HS-27A (cell line): ENCODE results near the gene IQCN.
A peak's percentile ranks its signal among the peaks of the same experiment; 100 is the strongest.

Experiments used
- DNase-seq: peaks from one replicate; pipeline ENCODE4 v3.0.0-alpha.2; 2012; ENCODE audit warnings: low read depth, missing footprints

Gene IQCN

DNA sequence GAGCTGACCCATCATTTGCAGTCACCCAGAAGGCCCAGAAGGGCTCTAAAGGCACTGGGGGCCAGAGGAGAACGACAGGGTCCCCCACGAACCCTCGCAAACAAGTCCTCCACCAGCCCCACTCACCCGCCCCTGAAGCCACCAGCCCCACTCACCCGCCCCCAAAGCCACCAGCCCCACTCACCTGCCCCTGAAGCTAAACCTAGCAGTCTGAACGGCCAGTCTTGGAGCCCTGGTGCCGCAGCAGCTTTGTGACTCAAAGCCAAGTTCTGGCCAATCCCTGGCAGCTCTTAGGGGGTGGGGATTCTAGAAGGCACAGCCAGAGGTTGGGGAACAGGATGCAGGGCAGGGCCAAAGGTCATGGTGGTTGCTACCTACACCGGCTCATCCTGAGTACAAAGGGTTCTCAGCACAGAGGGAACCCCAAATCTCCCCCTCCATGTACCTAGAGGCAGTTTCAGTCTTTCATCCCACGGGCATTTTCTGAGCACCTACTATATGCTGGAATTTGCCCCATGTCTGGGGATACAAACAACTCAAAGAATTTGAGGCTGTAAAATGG lies at the start of gene IQCN:
TSS of gene IQCN (minus strand) at position 234 of the 562 bp plus-strand sequence. CDS start 4,974 bp downstream, outside the sequence.
- DNase-seq = no peak

GRCh38 chr19:18322759-18323460 lies 48.7 kb upstream of the IQCN start, which contains the start of gene LSM4:
LSM4 (minus strand) TSS chr19:18323076; CDS start chr19:18323020, 56 bp downstream.
- peak; percentile 91 for DNase-seq

- no peak for DNase-seq
Measured at GRCh38 chr19:18322318-18322758, 48.1 kb upstream of the IQCN start.

- no peak for DNase-seq
Measured at GRCh38 chr19:18321734-18322102, 47.5 kb upstream of the IQCN start.

DNA sequence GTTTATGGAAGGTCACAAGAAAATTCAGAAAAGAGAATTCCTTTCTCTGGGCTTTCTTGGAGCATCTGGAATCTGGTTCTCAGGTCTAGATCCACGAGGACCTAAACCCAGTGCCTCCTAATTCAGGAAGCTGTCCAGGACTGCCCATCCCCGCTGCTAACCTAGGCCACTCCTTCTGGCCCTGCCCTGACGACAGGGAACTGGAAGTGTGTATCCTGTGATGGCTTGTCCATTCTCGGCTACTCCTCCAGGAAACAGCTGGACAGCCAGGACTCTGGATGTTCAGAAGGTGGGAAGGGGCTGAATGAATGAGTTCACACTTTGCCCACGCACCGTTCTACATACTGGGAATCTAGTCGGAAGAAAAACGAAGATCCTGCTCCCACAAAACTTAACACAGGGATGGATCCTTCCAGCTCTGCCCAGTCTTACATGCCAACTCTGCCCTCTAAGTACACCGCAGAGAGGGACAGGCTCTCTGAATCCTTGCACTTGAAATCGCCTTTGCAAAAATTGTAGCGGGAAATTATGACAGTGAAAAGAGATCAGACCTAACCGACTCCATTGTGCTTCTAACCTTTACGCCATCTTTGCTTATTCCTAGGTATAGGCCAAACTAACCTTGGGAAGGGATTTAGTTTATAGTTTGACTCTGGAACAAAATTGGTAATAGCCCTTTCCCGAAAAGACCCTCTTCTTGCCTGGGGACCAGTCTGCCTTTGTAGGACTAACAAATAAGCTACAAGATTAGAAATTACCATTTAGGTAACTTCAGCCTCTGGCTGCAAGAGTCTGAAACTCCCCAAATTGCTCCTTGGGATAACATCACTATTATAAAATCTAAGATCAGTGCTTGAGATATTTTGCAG lies 46.8 kb upstream of the IQCN start:
- no peak for DNase-seq

DNA sequence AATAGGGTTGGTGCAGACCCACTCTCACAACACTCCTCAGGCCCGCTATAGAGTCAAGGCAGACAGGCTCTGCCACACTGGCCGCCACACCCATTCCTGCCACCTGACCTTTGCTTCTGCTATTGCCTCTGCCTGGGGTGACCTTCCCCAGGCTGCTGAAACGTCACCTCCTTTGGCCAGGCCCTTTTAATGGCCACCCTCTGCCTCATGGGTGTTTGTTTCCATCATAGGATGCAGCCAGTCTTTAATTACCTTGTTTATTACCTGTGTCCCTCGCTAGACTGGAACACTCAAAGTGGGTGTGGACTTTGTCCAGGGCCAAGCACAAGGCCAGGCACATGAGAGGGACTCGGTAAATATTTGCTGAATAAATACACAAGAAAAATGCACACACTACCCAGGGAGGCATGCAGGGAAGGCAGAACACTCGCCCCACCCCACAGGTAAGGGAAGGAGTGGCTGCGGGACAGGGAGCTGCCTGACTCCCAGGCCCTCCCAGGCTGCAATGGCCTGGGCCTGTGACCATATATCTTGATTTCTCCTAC lies 45.4 kb upstream of the IQCN start:
- no peak for DNase-seq

DNA sequence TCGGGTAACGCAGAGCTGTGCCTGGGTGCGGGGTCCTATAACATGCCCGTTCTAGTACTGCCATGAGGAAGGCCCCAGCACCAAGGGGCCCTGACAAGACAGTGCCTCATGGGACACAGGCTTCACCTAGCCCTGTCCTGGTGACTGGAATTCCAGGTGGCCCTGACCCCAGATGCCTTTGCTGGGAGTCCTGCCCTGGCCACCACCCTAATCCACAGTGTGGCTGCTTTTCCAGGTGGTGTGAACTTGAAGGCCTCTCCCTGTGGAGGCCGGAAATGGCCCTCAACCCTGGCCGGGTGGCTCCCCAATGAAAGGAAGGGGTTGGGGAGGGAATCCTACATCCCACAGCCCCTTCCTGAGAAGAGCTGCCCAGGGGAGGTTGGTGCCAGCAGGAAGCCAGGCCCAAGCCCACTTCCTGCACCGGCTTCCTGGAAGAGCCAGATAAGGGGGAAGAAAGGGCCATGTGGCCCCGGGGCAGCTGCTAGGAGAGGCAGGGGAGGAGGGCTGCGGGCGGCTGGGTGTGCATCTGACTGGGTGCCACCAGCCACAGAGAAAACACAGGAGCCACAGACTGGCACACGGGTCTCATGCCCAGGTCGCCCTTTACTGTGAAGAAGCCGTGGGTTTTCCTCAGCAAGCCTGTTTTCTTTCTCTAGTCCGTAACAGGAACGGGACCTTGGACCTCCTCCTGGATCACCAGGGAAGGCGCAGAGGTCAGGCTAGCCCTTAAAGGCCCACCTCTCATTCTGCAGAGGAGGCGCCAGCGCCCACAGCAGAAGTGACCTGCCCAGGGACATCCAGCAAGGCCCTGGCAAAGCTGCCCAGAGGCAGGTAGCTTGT lies 43.9 kb upstream of the IQCN start:
- DNase-seq = no peak

DNA sequence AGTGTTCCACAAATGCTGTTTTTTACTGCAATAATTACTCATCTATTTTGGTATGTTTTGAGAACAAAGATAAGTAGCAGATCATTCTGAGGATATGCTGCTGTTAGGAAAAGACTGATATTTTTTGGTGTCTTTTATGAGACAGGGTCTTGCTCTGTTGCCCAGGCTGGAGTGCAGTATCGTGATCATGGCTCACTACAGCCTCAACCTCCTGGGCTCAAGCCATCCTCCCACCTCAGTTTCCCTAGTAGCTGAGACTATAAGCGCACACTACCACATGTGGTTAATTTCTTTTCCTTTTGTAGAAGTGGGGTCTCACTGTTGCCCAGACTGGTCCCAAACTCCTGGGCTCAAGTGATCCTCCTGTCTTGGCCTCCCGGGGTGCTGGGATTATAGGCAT lies 39.1 kb upstream of the IQCN start:
- no peak for DNase-seq

GRCh38 chr19:18312092-18312534 lies 37.9 kb upstream of the IQCN start:
- no peak for DNase-seq

- no peak for DNase-seq
Measured at GRCh38 chr19:18311502-18312091, 37.3 kb upstream of the IQCN start.

- DNase-seq = no peak
Measured at GRCh38 chr19:18310966-18311365, 36.7 kb upstream of the IQCN start.

DNA sequence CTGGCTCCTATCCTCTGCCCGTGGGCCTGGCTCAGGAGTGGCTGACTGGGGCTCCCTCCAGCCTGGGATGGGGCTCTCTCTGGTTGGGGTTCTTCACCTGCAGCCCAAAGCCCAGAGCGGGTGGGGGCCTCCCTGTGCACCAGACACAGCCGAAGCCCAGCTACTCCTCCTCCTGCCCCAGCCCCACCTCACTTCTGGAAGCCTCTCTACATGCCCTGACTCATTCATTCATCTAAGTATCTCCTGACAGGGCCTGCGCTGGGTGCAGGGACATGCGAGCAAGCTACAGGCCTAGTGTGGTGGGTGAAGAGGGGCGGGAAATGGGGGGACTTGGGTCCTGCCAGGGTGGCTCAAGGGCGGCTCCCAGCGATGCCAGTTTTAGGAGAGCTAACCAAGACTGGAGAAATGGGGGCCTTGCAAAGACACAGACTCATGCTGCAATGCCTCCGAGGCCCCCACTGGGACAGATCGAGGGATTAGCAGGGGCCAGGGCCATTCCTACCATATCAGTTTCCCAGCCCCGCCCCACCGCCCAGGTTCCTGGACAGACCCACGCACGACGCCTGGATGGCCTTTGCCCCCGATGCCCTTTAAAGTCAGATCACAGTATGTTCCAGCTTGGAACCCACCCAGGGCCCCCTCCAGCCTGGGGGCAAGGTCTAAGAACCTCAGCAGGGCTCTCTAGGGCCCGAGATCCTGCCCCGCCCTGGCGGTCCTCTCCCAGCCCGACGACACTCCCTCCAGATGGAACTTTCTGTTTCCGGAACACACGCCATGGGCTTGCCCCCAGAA lies 36.1 kb upstream of the IQCN start:
- no peak for DNase-seq

DNA sequence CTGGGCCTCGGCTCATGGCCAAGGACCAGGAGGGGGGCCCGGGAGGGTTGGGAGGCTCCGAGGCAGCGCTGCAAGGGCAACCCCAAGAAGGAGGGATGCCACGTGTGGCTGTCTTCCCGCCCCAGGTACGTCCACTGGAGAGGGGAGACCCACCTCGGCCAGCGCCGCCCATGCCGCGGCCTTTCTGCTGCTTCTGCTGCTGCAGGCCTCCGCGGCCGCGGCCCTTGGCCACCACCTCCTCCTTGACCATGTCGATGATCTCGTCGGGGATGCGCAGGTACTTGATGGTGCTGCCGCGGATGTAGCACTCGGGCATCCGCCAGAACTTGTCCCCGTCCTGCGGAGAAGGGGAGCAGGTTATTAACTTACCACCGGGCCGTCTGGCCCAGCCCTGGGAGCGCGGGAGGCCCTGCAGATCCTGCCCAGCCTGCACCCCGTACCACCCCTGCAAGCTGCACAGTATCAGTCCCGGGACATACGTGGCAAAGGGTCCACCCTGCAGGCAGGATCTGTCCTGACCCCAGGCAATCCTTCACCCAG lies 35.3 kb upstream of the IQCN start:
- DNase-seq = no peak

DNA sequence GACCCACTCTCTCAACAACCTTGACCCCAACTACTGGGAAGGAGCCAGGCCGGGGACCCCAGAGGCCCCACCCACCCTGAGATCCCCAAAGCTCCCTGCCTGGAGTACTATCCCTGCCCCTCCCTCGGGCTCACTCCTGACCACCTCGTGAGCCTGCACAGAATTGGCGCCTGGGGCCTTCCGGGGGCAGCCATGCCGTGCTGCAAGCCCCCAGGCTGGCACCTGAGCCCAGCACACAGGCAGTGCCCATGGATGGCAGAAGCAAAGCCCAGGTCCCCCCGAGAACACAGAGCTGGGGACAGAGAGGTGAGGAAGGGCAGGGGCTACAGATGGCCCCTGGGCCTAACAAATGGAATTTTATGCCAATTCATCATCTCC lies 34.7 kb upstream of the IQCN start:
- DNase-seq = no peak

- DNase-seq = no peak
Measured at GRCh38 chr19:18308051-18308947, 34.0 kb upstream of the IQCN start.

DNA sequence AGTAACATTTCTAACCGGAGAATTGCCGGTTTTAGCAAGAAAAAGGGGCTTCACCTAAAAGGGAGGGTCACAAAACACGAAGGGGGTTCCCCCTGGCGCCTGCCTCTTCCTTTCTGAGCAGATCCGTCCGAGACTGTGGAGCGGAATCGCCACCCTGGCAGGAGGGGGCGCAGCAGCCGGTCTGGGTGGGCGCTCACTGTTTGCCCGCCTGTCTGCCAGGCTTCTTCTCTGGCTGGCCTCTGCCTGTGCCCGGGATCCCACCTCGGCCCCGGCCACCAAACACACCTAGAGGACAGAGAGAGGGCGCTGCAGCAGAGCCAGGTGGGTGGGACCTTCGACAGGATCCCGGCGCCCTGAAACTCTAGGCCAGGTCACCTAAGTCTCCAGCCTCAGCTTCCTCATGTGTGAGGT lies 33.0 kb upstream of the IQCN start:
- DNase-seq = no peak

DNA sequence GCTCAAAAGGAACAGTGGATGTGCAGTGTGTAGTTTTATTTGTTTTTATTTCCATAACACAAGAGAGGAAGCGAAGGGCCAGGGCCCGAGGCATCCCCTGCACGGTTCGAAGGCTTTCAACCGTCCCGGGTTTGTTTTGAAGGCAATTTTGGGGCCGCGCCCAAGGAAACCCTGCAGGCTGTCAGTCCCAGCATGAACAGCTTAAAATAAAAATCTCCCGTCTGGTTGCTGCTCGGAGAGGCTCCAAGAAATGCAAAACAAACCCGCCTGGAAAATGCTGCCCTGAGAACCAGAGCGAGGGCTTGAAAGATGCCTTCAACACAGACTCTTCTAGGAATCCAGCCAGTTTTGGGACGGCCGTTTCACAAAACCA lies 32.6 kb upstream of the IQCN start:
- no peak for DNase-seq

DNA sequence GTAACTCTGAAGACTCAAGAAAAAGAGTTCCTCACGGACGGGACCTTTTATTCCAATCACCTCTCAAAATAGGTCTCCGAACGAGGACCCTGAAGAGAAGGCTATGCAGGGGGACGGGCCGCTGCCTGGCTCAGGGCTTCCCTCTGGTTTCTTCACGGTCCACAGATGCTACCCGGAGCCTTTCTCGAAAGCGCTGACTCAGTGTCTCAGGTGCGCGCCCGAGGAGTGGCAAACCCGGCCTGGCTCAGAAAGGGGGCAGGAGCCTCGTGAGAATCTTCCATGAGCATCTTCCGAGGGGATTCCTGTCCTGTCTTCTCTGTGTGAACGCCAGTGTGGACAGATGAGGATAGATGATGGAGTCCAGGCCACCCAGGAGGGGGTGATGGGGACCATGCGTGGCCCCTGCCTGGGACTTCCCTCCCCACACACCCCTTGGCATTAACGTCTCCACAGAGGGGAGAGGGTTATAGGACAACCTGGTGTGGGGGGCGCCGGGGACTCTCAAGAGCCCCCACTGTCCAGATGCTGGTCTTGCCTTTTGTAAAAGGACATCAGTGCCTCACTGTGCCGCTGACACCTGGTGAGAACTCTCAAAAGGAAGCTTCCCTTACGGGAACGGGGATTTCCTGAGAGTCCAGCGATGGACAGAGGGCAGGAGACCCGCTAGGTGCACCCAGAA lies 32.1 kb upstream of the IQCN start:
- DNase-seq = no peak
